GM18873 (cell line): Measurements from ENCODE around the gene ARFIP2.

Experiments used
- ATAC-seq: cut with Tn5 transposase; IDR thresholded peaks from one replicate; pipeline ENCODE4 v1.9.1; 2021; ENCODE audit warnings: mild to moderate bottlenecking, moderate library complexity, moderate number of reproducible peaks; ENCODE audit not compliant: unreplicated experiment, low FRiP score

Gene ARFIP2

GRCh38 chr11:6485661-6486060, 4.5 kb upstream of the ARFIP2 start:
- no peak for ATAC-seq

- ATAC-seq = no peak
These were observed 1.9 kb upstream of the ARFIP2 start for GRCh38 chr11:6483015-6483414.

- no peak for ATAC-seq
These were observed 1.3 kb upstream of the ARFIP2 start for GRCh38 chr11:6482441-6482840.

GRCh38 chr11:6481924-6482275, 769 bp upstream of the ARFIP2 start:
- ATAC-seq = no peak

GRCh38 chr11:6480299-6480914, 724 bp downstream of the ARFIP2 start:
- no peak for ATAC-seq

GRCh38 chr11:6476571-6476970, 4.6 kb downstream of the ARFIP2 start:
- ATAC-seq = no peak

GRCh38 chr11:6475936-6476335, 5.2 kb downstream of the ARFIP2 start:
- ATAC-seq = no peak

- ATAC-seq = no peak
These were observed 6.2 kb downstream of the ARFIP2 start for GRCh38 chr11:6474806-6475500.

- ATAC-seq = no peak
These were observed 6.7 kb downstream of the ARFIP2 start for GRCh38 chr11:6474413-6474792.

GRCh38 chr11:6473451-6474412, 7.4 kb downstream of the ARFIP2 start, which contains the start of gene TRIM3:
TRIM3 (minus strand) TSS chr11:6473941; CDS start chr11:6465695, 8,246 bp downstream.
- no peak for ATAC-seq

- no peak for ATAC-seq
These were observed 8.2 kb downstream of the ARFIP2 start for GRCh38 chr11:6472934-6473333.

GRCh38 chr11:6469599-6469998, 11.5 kb downstream of the ARFIP2 start:
- no peak for ATAC-seq

GRCh38 chr11:6468712-6469495, 12.2 kb downstream of the ARFIP2 start:
- no peak for ATAC-seq

GRCh38 chr11:6459099-6459450, 22.1 kb downstream of the ARFIP2 start:
- ATAC-seq = no peak

GRCh38 chr11:6458352-6459098, 22.6 kb downstream of the ARFIP2 start:
- no peak for ATAC-seq

- ATAC-seq = no peak
These were observed 23.4 kb downstream of the ARFIP2 start for GRCh38 chr11:6457581-6458320.

- no peak for ATAC-seq
These were observed 24.6 kb downstream of the ARFIP2 start for GRCh38 chr11:6456361-6457073.

GRCh38 chr11:6455070-6455469, 26.1 kb downstream of the ARFIP2 start:
- ATAC-seq = no peak

GRCh38 chr11:6453152-6453551, 28.0 kb downstream of the ARFIP2 start:
- no peak for ATAC-seq
